GM12801 (cell line): Measurements from ENCODE around the gene SWI5.

Experiments
- CTCF ChIP-seq: IDR thresholded peaks from one replicate; pipeline ENCODE4 v1.5.1; 2011; ENCODE audit warnings: control low read depth; ENCODE audit not compliant: insufficient read length; ENCODE audit errors: extremely low read depth

Gene SWI5

GRCh38 chr9:128262687-128263086, 13.4 kb upstream of the SWI5 start:
- TF ChIP-seq CTCF, result no peak

- TF ChIP-seq CTCF, result no peak
These were observed 10.7 kb upstream of the SWI5 start for GRCh38 chr9:128265348-128265847.

- no peak for TF ChIP-seq CTCF
These were observed 9.0 kb upstream of the SWI5 start for GRCh38 chr9:128266868-128267590.

DNA sequence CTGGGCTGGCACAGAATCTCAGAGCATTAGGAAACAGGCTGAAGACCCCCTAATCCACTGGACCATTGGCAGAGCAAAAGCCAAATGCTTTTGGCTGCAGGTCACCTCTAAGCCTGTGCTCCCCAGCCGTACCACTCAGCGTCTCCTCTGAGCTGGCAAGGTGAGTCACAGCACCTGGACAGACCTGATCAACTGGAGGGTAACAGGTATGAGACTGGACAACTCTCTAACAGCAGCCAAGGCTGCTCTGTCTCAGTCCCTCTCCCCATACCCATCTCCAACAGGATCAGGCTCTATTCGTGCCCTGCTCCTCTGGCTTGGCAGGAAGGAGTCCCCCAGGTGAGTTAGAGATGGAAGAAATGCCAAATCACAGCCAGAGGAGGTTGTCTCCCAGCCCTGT, 5.0 kb upstream of the SWI5 start:
- TF ChIP-seq CTCF, result no peak

GRCh38 chr9:128271512-128271911, 4.6 kb upstream of the SWI5 start:
- TF ChIP-seq CTCF, result no peak

GRCh38 chr9:128274245-128274644, 1.8 kb upstream of the SWI5 start:
- TF ChIP-seq CTCF, result no peak

DNA sequence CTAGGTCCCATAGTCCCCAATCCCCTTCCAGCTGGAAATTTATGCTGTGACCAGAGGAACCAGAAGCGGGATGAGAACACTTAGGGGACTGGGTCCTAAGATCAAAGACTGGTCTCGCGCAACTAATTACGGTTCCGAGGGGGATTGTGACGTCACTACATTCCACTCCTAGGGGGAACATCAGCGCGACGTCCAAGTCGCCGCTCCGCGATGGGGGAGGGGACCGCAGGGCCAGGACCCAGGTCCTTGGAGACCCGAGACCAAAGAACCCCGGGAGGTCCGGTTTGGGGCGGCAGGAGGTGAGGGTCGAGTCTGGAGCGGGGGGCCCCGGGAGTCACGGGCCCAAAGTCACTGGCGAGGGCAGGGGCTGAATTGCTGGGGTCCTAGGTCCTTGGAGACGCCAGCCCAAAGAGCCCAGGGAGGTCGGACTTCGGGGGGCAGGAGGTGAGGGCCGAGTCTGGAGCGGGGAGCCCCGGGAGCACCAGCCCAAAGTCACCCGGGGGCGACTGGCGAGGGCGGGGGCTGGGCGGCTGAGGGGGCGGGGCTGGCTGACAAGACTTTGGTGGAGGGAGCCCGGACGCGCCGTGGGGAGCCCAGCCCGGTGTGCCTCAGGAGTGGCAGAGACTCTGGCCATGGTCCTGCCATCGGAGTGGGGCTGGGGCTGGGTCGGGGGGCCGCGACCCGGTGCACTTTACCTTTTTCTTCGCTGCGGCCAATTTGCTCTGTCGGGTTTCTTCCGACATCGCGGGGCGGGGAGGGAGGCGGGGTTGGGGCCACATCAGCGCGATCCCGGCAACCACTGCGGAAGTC, 673 bp upstream of the SWI5 start, which contains the start of gene GOLGA2:
TSS of gene GOLGA2 (minus strand) at position 810 of the 810 bp plus-strand sequence. CDS start at position 779, 31 bp downstream.
- no peak for TF ChIP-seq CTCF
